OCI-LY7 (cell line): ENCODE data around the gene NAALADL2. TPM values are rescaled to one million over a fixed set of nuclear protein-coding genes. Genes with fewer than 3 reads are reported as not detected.

Source experiments
- BruUV-seq: library from RNA; stranded (reverse); fragments of 400-500 nt; replicated peaks from 2 replicates; lab custom pipeline; 2021; lab: Mats Ljungman, UMichigan
- CTCF ChIA-PET: fragments of 300-600 bp; sonication (Branson Sonifier 250); formaldehyde crosslinking; loops from one replicate; lab custom pipeline; 2022; ENCODE audit warnings: antibody characterized with exemption; ENCODE audit not compliant: unreplicated experiment; lab: Charles Lee
- POLR2A ChIA-PET: fragments of 300-600 bp; sonication (Branson Sonifier 250); formaldehyde crosslinking; loops from one replicate; lab custom pipeline; 2022; ENCODE audit warnings: antibody characterized with exemption; lab: Charles Lee
- DNase-seq: peaks from one replicate; pipeline ENCODE4 v3.0.0-alpha.2; 2015; ENCODE audit warnings: low spot score
- H2AFZ ChIP-seq: fragments of 200-600 bp; sonication (generic), shearing (Covaris generic); 2 replicates; pipeline ENCODE4 v1.6.1; 2014; ENCODE audit warnings: mild to moderate bottlenecking, antibody characterized with exemption, low read length, moderate library complexity
- H3K27ac ChIP-seq: fragments of 200-600 bp; sonication (generic); 2 replicates; pipeline ENCODE4 v1.5.1; 2014; ENCODE audit warnings: mixed run types, low read depth, mild to moderate bottlenecking, moderate library complexity, low read length, inconsistent platforms; ENCODE audit not compliant: poor library complexity, severe bottlenecking
- H3K36me3 ChIP-seq: fragments of 200-600 bp; sonication (generic); 2 replicates; pipeline ENCODE4 v1.6.1; 2014; ENCODE audit warnings: mild to moderate bottlenecking, antibody characterized with exemption, low read length, moderate library complexity, mixed read lengths; ENCODE audit not compliant: insufficient read depth
- H3K4me1 ChIP-seq: fragments of 200-600 bp; sonication (generic); 2 replicates; pipeline ENCODE4 v1.5.1; 2014; ENCODE audit warnings: mild to moderate bottlenecking, low read length; ENCODE audit not compliant: insufficient read depth, poor library complexity, severe bottlenecking
- H3K4me2 ChIP-seq: fragments of 200-600 bp; sonication (generic); 2 replicates; pipeline ENCODE4 v1.6.1; 2014; ENCODE audit warnings: mild to moderate bottlenecking, low read length
- H3K4me3 ChIP-seq: fragments of 200-600 bp; sonication (generic); 2 replicates; pipeline ENCODE4 v1.5.1; 2014; ENCODE audit warnings: mild to moderate bottlenecking, low read depth, low read length; ENCODE audit not compliant: poor library complexity, severe bottlenecking
- H3K79me2 ChIP-seq: fragments of 200-600 bp; sonication (generic); 2 replicates; pipeline ENCODE4 v1.6.1; 2016; ENCODE audit warnings: low read depth, mild to moderate bottlenecking, low read length, moderate library complexity, mixed read lengths; ENCODE audit not compliant: insufficient read depth
- H3K9me2 ChIP-seq: fragments of 200-600 bp; sonication (generic); 2 replicates; pipeline ENCODE4 v1.6.1; 2016; ENCODE audit warnings: mild to moderate bottlenecking, low read length, mixed read lengths; ENCODE audit not compliant: insufficient read depth
- H3K9me3 ChIP-seq: fragments of 200-600 bp; sonication (generic); 2 replicates; pipeline ENCODE4 v1.6.1; 2014; ENCODE audit warnings: mild to moderate bottlenecking, mixed run types, low read length, mixed read lengths
- H4K20me1 ChIP-seq: fragments of 200-600 bp; sonication (generic); 2 replicates; pipeline ENCODE4 v1.6.1; 2014; ENCODE audit warnings: mild to moderate bottlenecking, antibody characterized with exemption, low read length, moderate library complexity, mixed read lengths; ENCODE audit not compliant: insufficient read depth
- EZH2phosphoT487 ChIP-seq: fragments of 200-600 bp; sonication (generic); IDR thresholded peaks from 2 replicates; pipeline ENCODE4 v1.6.1; 2018; ENCODE audit warnings: low read depth, borderline replicate concordance, mild to moderate bottlenecking, mixed run types, antibody characterized with exemption, low read length, moderate library complexity, mixed read lengths
- intact Hi-C: fragments of 100-400 bp; cut with micrococcal nuclease; formaldehyde crosslinking; loops from one replicate; pipeline ENCODE4 v1.10.0; 2022; ENCODE audit not compliant: unreplicated experiment
- total RNA-seq, 2 experiments: library from RNA; depleted of rRNA in 1 of 2; stranded (reverse); fragments of >200 nt in 1 of 2; shearing (Covaris generic) in 1 of 2; gene quantifications; 2 replicates each; pipeline ENCODE4 v1.2.3, GENCODE V29; 2014 to 2022
- TF ChIP-seq, protein P1 (sequence below): fragments of 200-600 bp; sonication (generic); conservative IDR thresholded peaks from 2 replicates; pipeline ENCODE4 v1.5.1; 2014; ENCODE audit warnings: mild to moderate bottlenecking, antibody characterized with exemption, low read length, moderate library complexity, mixed read lengths

Gene NAALADL2
- total RNA-seq, 2 experiments from 2014 or later, result 0.25 to 0.70 TPM

GRCh38 chr3:175404027-175404426, 544.9 kb downstream of the NAALADL2 start:
- ChIA-PET POLR2A (interaction anchor here (1.0 kb wide), 1 partner anchor 11 kb away, joined by 3 read pairs; no protein-coding TSS in a partner anchor), CTCF (no interaction called here)
- no peak overlapping the region for H2AFZ ChIP-seq
- H3K36me3 ChIP-seq, result no peaks in the 10 kb centered on the region
- H3K4me3 ChIP-seq, result no peak overlapping the region
- no peaks in the 10 kb centered on the region for H4K20me1 ChIP-seq
- no peak overlapping the region for H3K27ac ChIP-seq
- TF ChIP-seq, protein P1, sequence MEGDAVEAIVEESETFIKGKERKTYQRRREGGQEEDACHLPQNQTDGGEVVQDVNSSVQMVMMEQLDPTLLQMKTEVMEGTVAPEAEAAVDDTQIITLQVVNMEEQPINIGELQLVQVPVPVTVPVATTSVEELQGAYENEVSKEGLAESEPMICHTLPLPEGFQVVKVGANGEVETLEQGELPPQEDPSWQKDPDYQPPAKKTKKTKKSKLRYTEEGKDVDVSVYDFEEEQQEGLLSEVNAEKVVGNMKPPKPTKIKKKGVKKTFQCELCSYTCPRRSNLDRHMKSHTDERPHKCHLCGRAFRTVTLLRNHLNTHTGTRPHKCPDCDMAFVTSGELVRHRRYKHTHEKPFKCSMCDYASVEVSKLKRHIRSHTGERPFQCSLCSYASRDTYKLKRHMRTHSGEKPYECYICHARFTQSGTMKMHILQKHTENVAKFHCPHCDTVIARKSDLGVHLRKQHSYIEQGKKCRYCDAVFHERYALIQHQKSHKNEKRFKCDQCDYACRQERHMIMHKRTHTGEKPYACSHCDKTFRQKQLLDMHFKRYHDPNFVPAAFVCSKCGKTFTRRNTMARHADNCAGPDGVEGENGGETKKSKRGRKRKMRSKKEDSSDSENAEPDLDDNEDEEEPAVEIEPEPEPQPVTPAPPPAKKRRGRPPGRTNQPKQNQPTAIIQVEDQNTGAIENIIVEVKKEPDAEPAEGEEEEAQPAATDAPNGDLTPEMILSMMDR, result no peak
- no peak for TF ChIP-seq EZH2phosphoT487
- H3K9me3 ChIP-seq, result no peaks in the 10 kb centered on the region
- no peak for DNase-seq
- BruUV-seq, result no TSS peak
- H3K4me2 ChIP-seq, result no peak overlapping the region
- no peaks in the 10 kb centered on the region for H3K9me2 ChIP-seq
- no peaks in the 10 kb centered on the region for H3K4me1 ChIP-seq
- no peaks in the 10 kb centered on the region for H3K79me2 ChIP-seq
- intact Hi-C loops, result no loop called here

GRCh38 chr3:175404621-175405020, 545.5 kb downstream of the NAALADL2 start:
- ChIA-PET CTCF (no interaction called here), POLR2A (no interaction called here)
- no peak for TF ChIP-seq EZH2phosphoT487
- TF ChIP-seq, protein P1, result no peak
- no TSS peak for BruUV-seq
- Histone ChIP-seq H3K27ac (no peak overlapping the region), H3K9me2 (no peaks in the 10 kb centered on the region), H3K36me3 (no peaks in the 10 kb centered on the region), H3K79me2 (no peaks in the 10 kb centered on the region), H3K4me1 (no peaks in the 10 kb centered on the region), H2AFZ (no peak overlapping the region), H3K9me3 (no peaks in the 10 kb centered on the region), H3K4me2 (no peak overlapping the region), H3K4me3 (no peak overlapping the region), H4K20me1 (no peaks in the 10 kb centered on the region)
- intact Hi-C loops, result no loop called here
- no peak for DNase-seq

- H2AFZ ChIP-seq, result no peak overlapping the region
- H3K36me3 ChIP-seq, result no peaks in the 10 kb centered on the region
- no peak for DNase-seq
- H3K79me2 ChIP-seq, result no peaks in the 10 kb centered on the region
- TF ChIP-seq, protein P1, result no peak
- no peak for TF ChIP-seq EZH2phosphoT487
- POLR2A ChIA-PET, result no interaction called here
- no peak overlapping the region for H3K4me3 ChIP-seq
- intact Hi-C loops, result loop anchor here (10.0 kb wide), 1 partner anchor 65 kb away; no protein-coding TSS in a partner anchor
- H4K20me1 ChIP-seq, result no peaks in the 10 kb centered on the region
- H3K27ac ChIP-seq, result no peak overlapping the region
- CTCF ChIA-PET, result no interaction called here
- H3K9me2 ChIP-seq, result no peaks in the 10 kb centered on the region
- no peaks in the 10 kb centered on the region for H3K4me1 ChIP-seq
- H3K4me2 ChIP-seq, result no peak overlapping the region
- no TSS peak for BruUV-seq
- H3K9me3 ChIP-seq, result no peaks in the 10 kb centered on the region
Observed at GRCh38 chr3:175410251-175410650, 551.1 kb downstream of the NAALADL2 start.
